Glutamatergic neuron (in vitro differentiated cells): Measurements from ENCODE around the gene GPR15. TPM values are rescaled to one million over a fixed set of nuclear protein-coding genes. Genes with fewer than 3 reads are reported as not detected.
"Not testable (repeated sequence)": the region's sequence is repeated elsewhere in the genome, so short reads cannot be mapped to it uniquely, and the experiment has no call there.

Experiments used
- DNase-seq: peaks from one replicate; pipeline ENCODE4 v3.0.0; 2022
- H3K27ac Mint-ChIP-seq: one replicate; pipeline ENCODE4 v1.8.0; 2020; ENCODE audit warnings: mild to moderate bottlenecking, mixed read lengths, inconsistent platforms; ENCODE audit not compliant: unreplicated experiment
- H3K27me3 Mint-ChIP-seq: one replicate; pipeline ENCODE4 v1.8.0; 2020; ENCODE audit warnings: mild to moderate bottlenecking, moderate library complexity, mixed read lengths, inconsistent platforms; ENCODE audit not compliant: unreplicated experiment
- H3K36me3 Mint-ChIP-seq: one replicate; pipeline ENCODE4 v1.8.0; 2020; ENCODE audit warnings: mild to moderate bottlenecking, mixed read lengths, inconsistent platforms; ENCODE audit not compliant: unreplicated experiment
- H3K4me1 Mint-ChIP-seq: one replicate; pipeline ENCODE4 v1.8.0; 2020; ENCODE audit warnings: mild to moderate bottlenecking, low read depth, mixed read lengths, inconsistent platforms; ENCODE audit not compliant: unreplicated experiment
- H3K4me3 Mint-ChIP-seq: one replicate; pipeline ENCODE4 v1.8.0; 2020; ENCODE audit warnings: mild to moderate bottlenecking, mixed read lengths, inconsistent platforms; ENCODE audit not compliant: unreplicated experiment
- H3K9me3 Mint-ChIP-seq: one replicate; pipeline ENCODE4 v1.8.0; 2020; ENCODE audit warnings: mild to moderate bottlenecking, moderate library complexity, mixed read lengths, inconsistent platforms; ENCODE audit not compliant: unreplicated experiment
- total RNA-seq: library from RNA; stranded (reverse); fragmentation: NEBNext Ultra II Directional; extraction: Animal tissue kit (Norgen Biotek cat#: 25700); gene quantifications from one replicate; pipeline ENCODE4 v1.2.1, GENCODE V29; 2021; ENCODE audit not compliant: unreplicated experiment
- TF ChIP-seq, protein P1 (sequence below): fragments of 200-600 bp; sonication (generic); IDR thresholded peaks from one replicate; pipeline ENCODE4 v1.5.0; 2021; ENCODE audit not compliant: partially characterized antibody, unreplicated experiment

Gene GPR15
- total RNA-seq, 1 donor from 2014 or later = not detected

DNA sequence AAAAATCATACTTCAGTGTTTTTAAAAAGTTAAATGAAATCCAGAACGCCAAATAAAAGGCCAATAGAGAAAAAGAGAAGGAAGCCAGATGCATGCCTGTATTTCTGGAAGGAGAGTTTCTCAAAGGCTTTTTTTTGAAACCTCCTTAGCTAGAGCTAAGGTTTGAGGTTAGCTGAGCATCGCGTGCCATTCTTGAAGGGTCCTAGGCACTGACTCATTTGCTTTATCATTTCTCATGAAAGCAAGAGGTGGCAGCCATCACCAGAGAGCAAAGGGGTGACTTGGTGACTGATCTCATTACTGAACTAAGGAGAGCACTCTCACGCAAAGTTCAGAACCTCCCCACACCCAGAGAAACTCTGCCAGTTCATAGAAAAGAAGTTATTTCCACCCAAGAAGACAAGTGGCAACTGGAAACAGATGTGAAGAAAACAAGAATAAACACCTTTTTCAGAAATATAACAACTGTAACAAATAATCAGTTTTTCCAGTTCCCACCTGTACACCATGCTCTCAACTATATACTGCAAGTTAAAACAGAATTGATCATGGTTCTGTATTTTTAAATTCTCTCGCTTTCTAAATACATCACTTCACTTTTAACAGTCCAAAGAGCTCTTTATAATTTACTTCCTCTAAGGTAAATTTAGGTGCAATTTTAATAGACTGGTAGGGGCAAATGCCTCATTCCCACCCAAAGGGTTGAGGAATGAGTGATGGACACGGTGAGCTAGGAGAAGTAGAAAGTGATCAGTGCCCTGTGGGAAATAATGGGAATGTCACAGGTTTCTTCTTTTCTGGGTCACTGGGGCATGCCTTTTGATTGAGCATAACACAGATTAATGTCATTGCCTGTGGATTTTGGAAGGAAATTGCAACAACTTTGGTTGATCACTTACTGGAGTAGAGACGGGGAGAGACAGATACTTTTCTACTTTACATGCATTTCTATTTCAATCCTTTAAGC lies 24.7 kb downstream of the GPR15 start:
- H3K27ac Mint-ChIP-seq = no peak overlapping the region
- peaks cover 3% of the 10 kb centered on the region for H3K9me3 Mint-ChIP-seq
- DNase-seq = no peak
- H3K27me3 Mint-ChIP-seq = no peaks in the 10 kb centered on the region
- H3K4me1 Mint-ChIP-seq = no peaks in the 10 kb centered on the region
- H3K4me3 Mint-ChIP-seq = no peak overlapping the region
- no peaks in the 10 kb centered on the region for H3K36me3 Mint-ChIP-seq
- TF ChIP-seq, protein P1, sequence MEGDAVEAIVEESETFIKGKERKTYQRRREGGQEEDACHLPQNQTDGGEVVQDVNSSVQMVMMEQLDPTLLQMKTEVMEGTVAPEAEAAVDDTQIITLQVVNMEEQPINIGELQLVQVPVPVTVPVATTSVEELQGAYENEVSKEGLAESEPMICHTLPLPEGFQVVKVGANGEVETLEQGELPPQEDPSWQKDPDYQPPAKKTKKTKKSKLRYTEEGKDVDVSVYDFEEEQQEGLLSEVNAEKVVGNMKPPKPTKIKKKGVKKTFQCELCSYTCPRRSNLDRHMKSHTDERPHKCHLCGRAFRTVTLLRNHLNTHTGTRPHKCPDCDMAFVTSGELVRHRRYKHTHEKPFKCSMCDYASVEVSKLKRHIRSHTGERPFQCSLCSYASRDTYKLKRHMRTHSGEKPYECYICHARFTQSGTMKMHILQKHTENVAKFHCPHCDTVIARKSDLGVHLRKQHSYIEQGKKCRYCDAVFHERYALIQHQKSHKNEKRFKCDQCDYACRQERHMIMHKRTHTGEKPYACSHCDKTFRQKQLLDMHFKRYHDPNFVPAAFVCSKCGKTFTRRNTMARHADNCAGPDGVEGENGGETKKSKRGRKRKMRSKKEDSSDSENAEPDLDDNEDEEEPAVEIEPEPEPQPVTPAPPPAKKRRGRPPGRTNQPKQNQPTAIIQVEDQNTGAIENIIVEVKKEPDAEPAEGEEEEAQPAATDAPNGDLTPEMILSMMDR = no peak

DNA sequence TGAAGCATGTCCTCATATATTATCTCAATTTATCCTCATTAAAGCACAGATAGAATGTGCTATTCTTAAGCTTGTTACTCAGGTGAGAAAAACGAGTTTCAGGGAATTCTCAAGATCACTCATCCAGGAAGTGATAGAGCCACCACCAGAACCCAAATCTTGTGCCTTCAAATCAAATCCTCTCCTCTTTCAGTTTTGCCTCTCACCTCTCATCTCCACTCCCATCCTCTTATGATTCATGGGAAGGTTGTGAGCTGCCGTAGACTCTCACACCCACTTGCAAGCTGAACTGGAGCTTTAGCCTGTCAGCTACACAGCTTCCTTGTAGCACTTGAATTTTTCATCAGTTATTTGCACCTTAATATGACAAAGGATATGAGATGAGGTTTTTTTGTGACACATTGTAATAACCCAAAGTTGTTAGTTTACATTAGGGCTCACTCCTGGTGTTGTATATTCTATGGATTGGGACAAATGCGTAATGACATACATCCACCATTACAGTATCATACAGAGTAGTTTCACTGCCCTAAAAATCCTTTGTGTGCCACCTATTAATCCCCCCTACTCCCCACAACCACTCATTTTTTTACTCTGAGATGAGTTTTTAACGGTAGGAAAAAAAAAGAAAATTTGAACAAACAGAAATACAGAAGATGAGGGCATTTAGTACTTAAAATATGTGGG lies 25.7 kb downstream of the GPR15 start:
- Mint-ChIP-seq H3K9me3 (peaks cover 3% of the 10 kb centered on the region), H3K27me3 (no peaks in the 10 kb centered on the region), H3K4me1 (no peaks in the 10 kb centered on the region), H3K27ac (no peak overlapping the region), H3K36me3 (no peaks in the 10 kb centered on the region), H3K4me3 (no peak overlapping the region)
- TF ChIP-seq, protein P1 = no peak
- DNase-seq = no peak

DNA sequence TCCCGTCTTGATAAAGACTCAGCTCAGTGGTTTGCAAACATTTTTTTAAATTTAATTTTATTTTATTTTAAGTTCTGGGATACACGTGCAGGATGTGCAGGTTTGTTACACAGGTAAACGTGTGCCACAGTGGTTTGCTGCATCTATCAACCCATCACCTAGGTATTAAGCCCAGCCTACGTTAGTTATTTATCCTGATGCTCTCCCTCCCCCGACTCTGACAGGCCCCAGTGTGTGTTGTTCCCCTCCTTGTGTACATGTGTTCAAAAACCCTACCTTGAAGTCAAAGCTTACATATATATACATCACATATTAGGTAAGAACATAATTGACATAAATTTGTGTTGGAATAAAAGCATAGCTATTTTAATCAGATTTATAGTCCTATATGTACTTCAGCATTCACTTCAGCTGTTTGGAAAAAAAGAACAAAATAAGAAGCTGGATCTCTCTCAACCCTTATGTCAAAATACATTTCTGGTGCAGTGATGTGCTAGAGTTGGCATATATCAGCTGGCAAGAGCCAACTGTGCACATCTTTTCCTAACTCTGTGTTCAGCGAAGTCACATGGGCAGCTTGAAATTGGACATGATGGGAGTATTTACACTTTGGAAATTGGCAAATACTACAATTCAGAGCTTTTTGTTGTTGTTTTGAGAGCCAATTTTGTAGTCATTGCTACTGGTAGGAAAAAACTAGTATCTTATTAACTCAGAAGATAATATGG lies 26.5 kb downstream of the GPR15 start:
- Mint-ChIP-seq H3K27ac (no peak overlapping the region), H3K4me3 (no peak overlapping the region), H3K9me3 (peaks cover 3% of the 10 kb centered on the region), H3K4me1 (no peaks in the 10 kb centered on the region), H3K36me3 (no peaks in the 10 kb centered on the region), H3K27me3 (no peaks in the 10 kb centered on the region)
- DNase-seq = no peak
- TF ChIP-seq, protein P1 = no peak

DNA sequence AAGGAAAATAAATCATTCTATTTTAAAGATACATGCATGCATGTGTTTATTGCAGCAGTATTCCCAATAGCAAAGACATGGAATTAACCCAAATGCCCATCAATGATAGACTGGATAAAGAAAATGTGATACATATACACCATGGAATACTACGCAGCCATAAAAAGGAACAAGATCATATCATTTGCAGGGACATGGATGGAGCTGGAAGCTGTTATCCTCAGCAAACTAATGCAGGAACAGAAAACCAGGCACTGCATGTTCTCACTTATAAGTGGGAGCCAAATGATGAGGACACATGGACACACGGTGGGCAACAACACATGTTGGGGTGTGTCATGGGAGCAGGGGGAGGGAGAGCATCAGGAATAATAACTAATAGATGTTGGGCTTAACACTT lies 28.0 kb downstream of the GPR15 start:
- H3K36me3 Mint-ChIP-seq, H3K27ac Mint-ChIP-seq, DNase-seq, H3K4me3 Mint-ChIP-seq, H3K9me3 Mint-ChIP-seq, H3K27me3 Mint-ChIP-seq, H3K4me1 Mint-ChIP-seq: not testable (repeated sequence)

DNA sequence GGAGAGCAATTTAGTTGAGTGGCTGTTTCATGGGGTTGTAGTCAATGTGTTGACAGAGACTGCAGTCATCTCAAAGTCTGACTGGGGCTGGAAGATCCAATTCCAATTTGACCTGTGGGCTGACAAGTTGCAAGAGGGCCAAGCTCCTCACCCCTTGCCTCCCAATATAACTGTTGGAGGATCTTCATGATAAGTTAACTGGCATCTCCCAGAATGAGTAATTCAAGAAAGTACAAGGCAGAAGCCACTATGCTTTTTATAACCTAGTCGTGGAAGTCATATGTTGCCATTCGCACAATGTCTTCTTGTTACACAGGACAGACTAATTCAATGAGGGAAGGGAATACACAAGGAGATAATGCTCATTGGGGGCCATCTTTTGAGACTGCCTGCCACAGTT lies 29.1 kb downstream of the GPR15 start:
- H3K9me3 Mint-ChIP-seq = peaks cover 1% of the 10 kb centered on the region
- no peak for DNase-seq
- TF ChIP-seq, protein P1 = no peak
- no peak overlapping the region for H3K4me3 Mint-ChIP-seq
- no peak overlapping the region for H3K27ac Mint-ChIP-seq
- no peaks in the 10 kb centered on the region for H3K27me3 Mint-ChIP-seq
- H3K4me1 Mint-ChIP-seq = no peaks in the 10 kb centered on the region
- no peaks in the 10 kb centered on the region for H3K36me3 Mint-ChIP-seq
